Measurements from ENCODE around the gene BCL2.

Gene BCL2

GRCh38 chr18:63302636-63303405 is 16.7 kb downstream of the BCL2 start:
- no peak for ATAC-seq
- TF ChIP-seq ISL1 (CRISPR knock-in tag; IDR thresholded peaks at IDR 0.05), result no peak
- TF ChIP-seq GLIS3 (CRISPR knock-in tag; IDR thresholded peaks at IDR 0.05), result no peak
- TF ChIP-seq ZC3H10 (CRISPR knock-in tag; IDR thresholded peaks at IDR 0.05), result no peak
- TF ChIP-seq ESRRG (CRISPR knock-in tag; IDR thresholded peaks at IDR 0.05), result no peak
- TF ChIP-seq TCF4 (CRISPR knock-in tag; IDR thresholded peaks at IDR 0.05; ENCODE audit: borderline replicate concordance), result no peak
- no peak for TF ChIP-seq SNAI2 (CRISPR knock-in tag; IDR thresholded peaks at IDR 0.05)
- TF ChIP-seq ZFP3 (CRISPR knock-in tag; IDR thresholded peaks at IDR 0.05), result no peak

- no peak for TF ChIP-seq ESRRG (CRISPR knock-in tag; IDR thresholded peaks at IDR 0.05)
- no peak for TF ChIP-seq ISL1 (CRISPR knock-in tag; IDR thresholded peaks at IDR 0.05)
- TF ChIP-seq, protein P1, sequence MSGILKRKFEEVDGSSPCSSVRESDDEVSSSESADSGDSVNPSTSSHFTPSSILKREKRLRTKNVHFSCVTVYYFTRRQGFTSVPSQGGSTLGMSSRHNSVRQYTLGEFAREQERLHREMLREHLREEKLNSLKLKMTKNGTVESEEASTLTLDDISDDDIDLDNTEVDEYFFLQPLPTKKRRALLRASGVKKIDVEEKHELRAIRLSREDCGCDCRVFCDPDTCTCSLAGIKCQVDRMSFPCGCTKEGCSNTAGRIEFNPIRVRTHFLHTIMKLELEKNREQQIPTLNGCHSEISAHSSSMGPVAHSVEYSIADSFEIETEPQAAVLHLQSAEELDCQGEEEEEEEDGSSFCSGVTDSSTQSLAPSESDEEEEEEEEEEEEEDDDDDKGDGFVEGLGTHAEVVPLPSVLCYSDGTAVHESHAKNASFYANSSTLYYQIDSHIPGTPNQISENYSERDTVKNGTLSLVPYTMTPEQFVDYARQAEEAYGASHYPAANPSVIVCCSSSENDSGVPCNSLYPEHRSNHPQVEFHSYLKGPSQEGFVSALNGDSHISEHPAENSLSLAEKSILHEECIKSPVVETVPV (CRISPR knock-in tag; IDR thresholded peaks at IDR 0.05), result no peak
- TF ChIP-seq PPARA (CRISPR knock-in tag; IDR thresholded peaks at IDR 0.05; ENCODE audit: borderline replicate concordance), result no peak
- no peak for ATAC-seq
Observed at GRCh38 chr18:63302220-63302619, 17.3 kb downstream of the BCL2 start.

GRCh38 chr18:63301434-63301833 is 18.1 kb downstream of the BCL2 start:
- TF ChIP-seq ZNF70 (CRISPR knock-in tag; IDR thresholded peaks at IDR 0.05), result no peak
- no peak for TF ChIP-seq ZC3H10 (CRISPR knock-in tag; IDR thresholded peaks at IDR 0.05)
- no peak for TF ChIP-seq ZFP30 (CRISPR knock-in tag; IDR thresholded peaks at IDR 0.05)
- TF ChIP-seq CSDC2 (CRISPR knock-in tag; IDR thresholded peaks at IDR 0.05), result no peak
- no peak for TF ChIP-seq ESRRG (CRISPR knock-in tag; IDR thresholded peaks at IDR 0.05)
- TF ChIP-seq CREB5 (CRISPR knock-in tag; IDR thresholded peaks at IDR 0.05; ENCODE audit: low read depth), result no peak
- TF ChIP-seq RARB (CRISPR knock-in tag; IDR thresholded peaks at IDR 0.05), result no peak
- TF ChIP-seq ZNF8 (CRISPR knock-in tag; IDR thresholded peaks at IDR 0.05), result no peak
- no peak for TF ChIP-seq TCF4 (CRISPR knock-in tag; IDR thresholded peaks at IDR 0.05; ENCODE audit: borderline replicate concordance)
- TF ChIP-seq GLIS3 (CRISPR knock-in tag; IDR thresholded peaks at IDR 0.05), result no peak
- no peak for TF ChIP-seq TSHZ2 (CRISPR knock-in tag; IDR thresholded peaks at IDR 0.05)
- ATAC-seq, result no peak

DNA sequence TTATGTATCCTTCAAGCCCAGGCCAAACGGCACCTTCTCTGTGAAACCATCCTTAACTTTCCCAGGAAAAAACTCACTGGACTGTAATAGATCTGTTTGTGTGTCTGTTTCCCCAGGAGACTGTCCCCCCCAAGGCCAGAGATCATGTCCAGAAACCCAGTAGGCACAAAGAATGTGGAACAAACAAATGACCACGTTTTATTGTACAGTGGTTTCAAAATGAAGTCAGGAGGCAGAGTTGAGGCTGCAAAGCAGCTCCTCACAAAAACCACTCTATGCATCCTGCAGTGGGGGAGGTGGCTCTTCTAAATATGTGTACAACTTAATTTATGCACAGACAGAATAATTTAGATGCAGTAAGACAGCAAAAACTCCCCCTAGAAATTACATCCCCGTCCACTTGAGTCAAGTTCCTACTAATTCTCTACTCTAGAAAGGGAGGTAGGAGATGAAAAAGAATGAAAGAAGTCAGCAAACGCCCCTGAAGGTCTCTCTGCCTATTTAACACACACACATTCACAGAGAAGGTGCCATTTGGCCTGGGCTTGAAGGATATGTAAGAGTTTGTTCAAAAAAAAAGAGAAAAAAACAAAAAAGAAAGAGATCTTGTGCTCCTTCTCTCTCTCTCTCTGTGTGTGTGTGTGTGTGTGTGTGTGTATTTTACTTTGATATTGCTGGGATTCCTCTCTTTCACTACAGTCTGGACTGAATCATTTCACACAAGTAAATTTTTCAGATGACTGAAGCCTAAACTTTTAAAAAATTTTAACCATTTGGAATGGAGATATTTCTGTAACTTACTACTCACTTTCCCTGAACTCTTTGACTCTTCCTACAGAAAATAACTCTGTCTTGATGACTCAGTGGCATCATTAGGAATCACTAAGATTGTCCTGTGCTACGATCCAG is 19.5 kb downstream of the BCL2 start:
- TF ChIP-seq TOX (CRISPR knock-in tag; IDR thresholded peaks at IDR 0.05; ENCODE audit: borderline replicate concordance) (no peak), POU6F1 (CRISPR knock-in tag; IDR thresholded peaks at IDR 0.05; ENCODE audit: borderline replicate concordance, low read depth) (no peak), OSR1 (CRISPR knock-in tag; IDR thresholded peaks at IDR 0.05) (no peak), GLIS3 (CRISPR knock-in tag; IDR thresholded peaks at IDR 0.05) (no peak), ZFP30 (CRISPR knock-in tag; IDR thresholded peaks at IDR 0.05) (no peak), TCF4 (CRISPR knock-in tag; IDR thresholded peaks at IDR 0.05; ENCODE audit: borderline replicate concordance) (no peak)
- peak; percentile 40 for ATAC-seq

All from SK-N-SH treated with all-trans-retinoic acid at 6 μM for 48 hours (cell line).